ENCODE results near the gene TTC7B. TPM values are rescaled to one million over a fixed set of nuclear protein-coding genes. Genes with fewer than 3 reads are reported as not detected.

Gene TTC7B
- total RNA-seq, 1 donor from 2014 or later = 55.5 TPM

GRCh38 chr14:90699016-90699415 lies 117.2 kb downstream of the TTC7B start:
- intact Hi-C loops (cut with micrococcal nuclease) = loop anchor here (10.0 kb wide), 1 partner anchor 294 kb away; no protein-coding TSS in a partner anchor
- H3K27me3 ChIP-seq (ENCODE audit: low read depth) = no peaks in the 10 kb centered on the region
- TF ChIP-seq, protein P1, sequence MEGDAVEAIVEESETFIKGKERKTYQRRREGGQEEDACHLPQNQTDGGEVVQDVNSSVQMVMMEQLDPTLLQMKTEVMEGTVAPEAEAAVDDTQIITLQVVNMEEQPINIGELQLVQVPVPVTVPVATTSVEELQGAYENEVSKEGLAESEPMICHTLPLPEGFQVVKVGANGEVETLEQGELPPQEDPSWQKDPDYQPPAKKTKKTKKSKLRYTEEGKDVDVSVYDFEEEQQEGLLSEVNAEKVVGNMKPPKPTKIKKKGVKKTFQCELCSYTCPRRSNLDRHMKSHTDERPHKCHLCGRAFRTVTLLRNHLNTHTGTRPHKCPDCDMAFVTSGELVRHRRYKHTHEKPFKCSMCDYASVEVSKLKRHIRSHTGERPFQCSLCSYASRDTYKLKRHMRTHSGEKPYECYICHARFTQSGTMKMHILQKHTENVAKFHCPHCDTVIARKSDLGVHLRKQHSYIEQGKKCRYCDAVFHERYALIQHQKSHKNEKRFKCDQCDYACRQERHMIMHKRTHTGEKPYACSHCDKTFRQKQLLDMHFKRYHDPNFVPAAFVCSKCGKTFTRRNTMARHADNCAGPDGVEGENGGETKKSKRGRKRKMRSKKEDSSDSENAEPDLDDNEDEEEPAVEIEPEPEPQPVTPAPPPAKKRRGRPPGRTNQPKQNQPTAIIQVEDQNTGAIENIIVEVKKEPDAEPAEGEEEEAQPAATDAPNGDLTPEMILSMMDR (IDR thresholded peaks at IDR 0.05; ENCODE audit: borderline replicate concordance) = no peak
- peak overlapping the region; percentile 85 for H3K27ac ChIP-seq (replicated peaks)
- H3K4me3 ChIP-seq = no peak overlapping the region
- peaks cover 46% of the 10 kb centered on the region for H3K4me1 ChIP-seq
- DNase-seq = no peak
- no peaks in the 10 kb centered on the region for H3K36me3 ChIP-seq
- no peaks in the 10 kb centered on the region for H3K9me3 ChIP-seq (replicated peaks)

- TF ChIP-seq, protein P1 (IDR thresholded peaks at IDR 0.05; ENCODE audit: borderline replicate concordance) = no peak
- peak; percentile 78 for DNase-seq
- H3K4me1 ChIP-seq = peaks cover 46% of the 10 kb centered on the region
- H3K36me3 ChIP-seq = no peaks in the 10 kb centered on the region
- no peak overlapping the region for H3K4me3 ChIP-seq
- H3K9me3 ChIP-seq (replicated peaks) = no peaks in the 10 kb centered on the region
- H3K27me3 ChIP-seq (ENCODE audit: low read depth) = no peaks in the 10 kb centered on the region
- intact Hi-C loops (cut with micrococcal nuclease) = loop anchor here (10.0 kb wide), 1 partner anchor 294 kb away; no protein-coding TSS in a partner anchor
- peak overlapping the region; percentile 85 for H3K27ac ChIP-seq (replicated peaks)
Observed at GRCh38 chr14:90698379-90698869, 117.8 kb downstream of the TTC7B start.

GRCh38 chr14:90697577-90698206 lies 118.5 kb downstream of the TTC7B start:
- Histone ChIP-seq H3K4me1 (peaks cover 46% of the 10 kb centered on the region), H3K9me3 (replicated peaks) (no peaks in the 10 kb centered on the region), H3K4me3 (peak overlapping the region; percentile 26)

DNA sequence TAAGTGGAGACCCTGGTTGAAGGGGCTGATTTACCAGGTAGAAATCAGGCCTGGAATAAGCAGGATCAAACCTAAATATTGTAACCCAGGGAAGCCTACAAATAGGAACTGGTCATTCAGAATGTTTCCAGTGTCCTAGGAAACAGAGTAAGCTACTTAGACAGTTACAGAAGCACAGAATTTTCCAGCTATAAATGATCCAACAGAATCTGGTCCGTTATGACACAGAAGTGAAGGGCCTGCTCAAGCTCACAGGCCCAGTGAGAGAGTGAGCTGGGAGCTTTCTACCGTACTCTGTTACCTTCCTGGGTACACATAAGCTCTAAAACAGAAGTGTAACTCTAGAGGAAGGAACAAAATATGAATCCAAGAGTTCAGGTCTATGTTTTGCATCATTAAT lies 119.1 kb downstream of the TTC7B start:
- no peaks in the 10 kb centered on the region for H3K36me3 ChIP-seq
- peak overlapping the region; percentile 26 for H3K4me3 ChIP-seq
- TF ChIP-seq, protein P1 (IDR thresholded peaks at IDR 0.05; ENCODE audit: borderline replicate concordance) = no peak
- peak overlapping the region; percentile 85 for H3K27ac ChIP-seq (replicated peaks)
- no peaks in the 10 kb centered on the region for H3K9me3 ChIP-seq (replicated peaks)
- no peaks in the 10 kb centered on the region for H3K27me3 ChIP-seq (ENCODE audit: low read depth)
- DNase-seq = no peak
- intact Hi-C loops (cut with micrococcal nuclease) = loop anchor here (2.0 to 10.0 kb wide), 2 partner anchors 292 to 394 kb away; no protein-coding TSS in a partner anchor
- H3K4me1 ChIP-seq = peaks cover 46% of the 10 kb centered on the region

More at GRCh38 chr14:90697577-90698206, 118.5 kb downstream of the TTC7B start:
- TF ChIP-seq, protein P1 (IDR thresholded peaks at IDR 0.05; ENCODE audit: borderline replicate concordance) = peak; percentile 99
- no peaks in the 10 kb centered on the region for H3K27me3 ChIP-seq (ENCODE audit: low read depth)
- peak; percentile 87 for DNase-seq
- no peaks in the 10 kb centered on the region for H3K36me3 ChIP-seq
- peak overlapping the region; percentile 85 for H3K27ac ChIP-seq (replicated peaks)
- intact Hi-C loops (cut with micrococcal nuclease) = loop anchor here (2.0 to 10.0 kb wide), 2 partner anchors 293 to 395 kb away; no protein-coding TSS in a partner anchor

- no peaks in the 10 kb centered on the region for H3K36me3 ChIP-seq
- no peaks in the 10 kb centered on the region for H3K9me3 ChIP-seq (replicated peaks)
- DNase-seq = no peak
- H3K27ac ChIP-seq (replicated peaks) = peak overlapping the region; percentile 85
- TF ChIP-seq, protein P1 (IDR thresholded peaks at IDR 0.05; ENCODE audit: borderline replicate concordance) = no peak
- no peak overlapping the region for H3K4me3 ChIP-seq
- intact Hi-C loops (cut with micrococcal nuclease) = loop anchor here (2.0 to 10.0 kb wide), 2 partner anchors 292 to 394 kb away; no protein-coding TSS in a partner anchor
- H3K4me1 ChIP-seq = peaks cover 46% of the 10 kb centered on the region
- no peaks in the 10 kb centered on the region for H3K27me3 ChIP-seq (ENCODE audit: low read depth)
Observed at GRCh38 chr14:90696720-90697119, 119.5 kb downstream of the TTC7B start.

Data from left ventricle myocardium inferior (tissue), 1 donor.